SKM-1 treated with dmso at 0.1 percent for 144 hours (cell line): ENCODE results near the gene TSPAN31.
"Not testable (repeated sequence)": the region's sequence is repeated elsewhere in the genome, so short reads cannot be mapped to it uniquely, and the experiment has no call there.

Experiments
- DNase-seq: peaks from one replicate; lab custom pipeline; 2025; ENCODE audit not compliant: unreplicated experiment; lab: John Stamatoyannopoulos, UW

Gene TSPAN31

DNA sequence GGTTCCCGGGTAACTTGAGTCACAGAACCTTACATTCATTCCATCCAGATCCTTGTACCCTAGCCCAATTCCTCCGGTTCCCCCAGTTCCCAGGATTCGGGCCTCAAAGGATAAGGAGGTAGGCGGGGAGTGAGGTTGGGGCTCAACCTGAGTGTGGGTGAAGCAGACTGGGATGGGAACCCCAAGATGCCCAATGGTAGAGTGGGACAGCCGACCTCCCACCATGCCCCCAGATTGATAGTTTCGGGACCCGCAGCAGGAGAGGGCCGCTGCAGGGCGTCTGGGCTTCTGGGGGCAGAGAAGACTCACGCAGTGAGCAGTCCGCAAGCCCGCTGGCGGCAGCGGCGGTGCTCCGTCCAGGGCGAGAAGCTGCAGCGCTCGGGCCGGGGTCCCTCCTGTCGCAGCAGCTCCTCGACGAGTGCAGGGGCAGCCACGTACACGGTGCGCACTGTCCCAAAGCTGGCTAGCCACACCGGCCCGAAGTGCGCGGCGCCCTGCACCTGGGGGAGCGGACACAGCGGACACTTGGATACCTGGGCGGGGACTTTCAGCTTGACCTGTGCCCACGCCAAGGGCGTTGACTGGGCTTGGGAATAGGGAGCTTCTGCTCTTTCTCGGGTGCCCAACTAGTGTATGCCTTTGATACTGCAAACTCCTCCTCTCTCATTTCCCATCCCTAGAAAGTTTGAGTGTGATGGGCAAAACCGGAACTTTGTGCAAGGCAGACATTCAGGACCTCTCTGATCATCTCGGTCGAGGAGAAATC lies 21.0 kb downstream of the TSPAN31 start:
- no peak for DNase-seq

DNA sequence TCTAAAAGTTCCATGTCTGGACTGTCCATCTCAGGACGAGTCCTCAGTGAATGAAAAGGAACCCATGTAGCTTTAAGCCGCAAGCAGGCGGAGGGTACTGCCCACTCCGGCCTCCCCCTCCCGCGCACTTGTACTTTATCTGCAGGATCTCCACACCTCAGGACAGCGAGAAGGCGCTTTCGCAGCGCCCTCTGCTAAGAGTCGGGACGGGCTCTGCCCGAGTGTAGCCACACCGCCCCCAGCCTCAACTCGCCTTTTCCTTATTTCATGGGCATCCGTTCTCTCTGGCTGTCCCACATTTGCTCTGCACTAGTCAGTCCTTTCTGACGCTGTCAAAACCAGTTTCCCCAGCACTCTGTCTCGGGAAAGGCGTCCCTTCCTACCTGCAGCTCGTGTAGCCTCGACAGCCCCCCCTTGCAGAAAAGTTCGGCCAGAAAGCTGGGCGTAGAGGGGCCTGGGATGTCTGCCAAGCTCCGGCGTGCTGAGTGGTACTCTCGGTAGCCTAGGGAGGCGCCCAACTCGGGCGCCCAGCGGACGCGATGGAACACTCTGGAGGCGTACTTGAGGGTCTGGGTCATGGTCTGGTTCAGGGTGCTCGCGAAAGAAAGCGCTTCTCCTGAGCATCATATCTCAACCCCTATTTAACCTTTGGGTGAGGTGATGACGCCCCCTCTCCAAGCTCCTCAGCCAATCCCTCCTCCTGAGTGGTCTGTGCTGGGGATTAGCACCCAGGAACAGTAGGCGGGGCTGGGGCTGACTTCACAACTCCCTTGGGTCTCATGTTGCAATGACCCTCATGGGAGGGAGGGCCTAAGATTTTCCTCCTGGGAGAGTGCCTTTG lies 21.8 kb downstream of the TSPAN31 start, which contains the start of gene CYP27B1:
Gene CYP27B1 (minus strand): TSS at position 615 of the 841 bp plus-strand sequence. CDS start 37 bp downstream, at position 578.
- DNase-seq: no peak

DNA sequence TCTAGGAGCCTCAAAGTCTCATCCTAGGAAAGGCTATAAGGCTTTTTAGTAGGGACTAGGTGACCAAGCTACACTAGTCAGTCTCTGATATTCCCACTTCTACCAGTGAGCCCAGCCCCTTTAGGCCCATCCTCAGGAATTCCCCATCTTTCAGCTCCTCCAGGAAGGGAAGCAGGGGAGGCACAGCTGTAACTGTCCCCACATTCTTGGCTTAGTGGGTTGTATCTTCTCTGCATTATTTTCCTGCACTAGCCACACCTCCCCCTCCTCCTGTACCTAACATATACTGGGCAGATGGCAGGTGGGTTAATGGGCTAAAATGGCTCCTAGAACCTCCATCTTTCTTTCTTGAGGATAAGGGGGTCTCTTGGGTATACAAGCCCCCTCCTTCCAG lies 22.5 kb downstream of the TSPAN31 start:
- no peak for DNase-seq

DNA sequence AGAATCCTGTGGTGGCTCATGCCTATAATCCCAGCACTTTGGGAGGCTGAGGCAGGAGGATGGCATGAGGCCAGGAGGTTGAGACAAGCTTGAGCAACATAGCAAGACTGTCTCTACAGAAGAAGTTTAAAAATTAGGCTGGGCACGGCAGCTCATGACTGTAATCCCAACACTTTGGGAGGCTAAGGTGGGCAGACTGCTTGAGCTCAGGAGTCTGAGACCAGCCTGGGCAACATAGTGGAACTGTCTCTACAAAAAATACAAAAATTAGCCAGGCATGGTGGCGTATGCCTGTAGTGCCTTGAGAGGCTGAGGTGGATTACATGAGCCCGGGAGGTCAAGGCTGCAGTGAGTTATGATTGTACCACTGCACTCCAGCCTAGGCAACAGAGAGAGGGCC lies 23.0 kb downstream of the TSPAN31 start:
- no peak for DNase-seq

DNA sequence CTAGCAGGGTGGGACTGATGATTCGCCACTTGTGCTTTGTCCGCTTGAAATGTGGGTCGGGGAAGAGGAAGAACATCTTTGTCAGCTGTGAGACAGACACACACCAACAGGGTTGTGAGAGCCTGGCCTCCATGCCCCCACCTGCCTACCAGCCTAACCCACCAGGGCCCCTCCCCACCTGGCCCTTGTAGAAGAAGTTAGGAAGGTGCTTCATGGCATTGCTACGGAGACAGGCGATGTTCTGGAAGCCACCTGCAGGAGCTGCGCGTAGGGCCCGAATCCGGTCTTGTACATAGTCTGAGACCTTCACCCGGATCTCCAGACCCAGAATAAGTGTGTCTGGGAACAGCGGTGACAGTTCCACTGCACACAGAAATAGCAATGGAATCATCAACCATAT lies 24.8 kb downstream of the TSPAN31 start:
- no peak for DNase-seq

DNA sequence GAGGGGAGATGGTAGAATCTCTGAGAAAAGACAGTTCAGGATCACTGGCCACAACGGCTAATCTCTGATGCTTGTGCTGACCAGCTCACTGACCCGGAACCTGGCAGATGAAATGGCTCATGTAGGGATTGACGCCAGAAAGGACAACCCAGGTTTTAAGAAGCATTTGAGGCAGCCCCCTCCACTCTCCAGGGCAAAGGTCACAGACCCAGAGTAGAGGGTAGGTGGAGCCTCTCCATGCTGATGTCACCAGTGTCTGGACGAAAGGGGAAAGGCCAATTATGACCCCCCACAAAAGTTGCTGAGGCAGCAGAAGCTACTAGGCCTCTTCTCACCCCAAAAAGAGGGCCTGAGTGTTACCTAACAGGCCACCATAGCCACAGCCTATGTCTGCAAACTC lies 25.9 kb downstream of the TSPAN31 start:
- DNase-seq: no peak

DNA sequence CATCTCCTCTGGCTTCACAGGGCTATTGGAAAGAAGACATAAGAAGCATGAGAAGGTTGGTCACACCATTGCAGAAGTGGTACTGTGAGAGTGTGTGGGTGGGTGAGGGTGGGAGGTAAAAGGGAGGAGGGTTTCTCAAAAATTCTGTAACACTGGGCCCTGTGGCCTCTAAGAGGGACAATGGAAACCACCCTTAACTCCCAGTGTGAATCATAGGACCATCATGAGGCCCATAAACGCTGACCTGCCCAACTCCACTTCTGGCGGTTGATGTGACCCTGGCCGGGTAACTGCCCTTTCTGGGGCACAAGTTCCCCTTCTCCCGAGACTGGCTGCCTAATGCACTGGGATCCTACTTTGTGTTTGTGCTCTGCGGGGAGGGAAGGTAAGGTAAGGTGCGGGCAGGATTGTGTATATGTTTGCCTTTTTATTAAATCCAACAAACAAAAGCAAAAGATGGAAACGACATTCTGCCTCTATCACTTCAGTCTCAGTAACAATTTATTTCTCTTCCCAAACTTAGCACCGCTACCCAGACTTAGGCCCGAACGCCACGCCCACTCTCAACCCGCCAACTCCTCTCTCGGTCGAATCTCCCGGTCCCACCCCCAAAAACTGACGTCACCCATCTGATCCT lies 26.5 kb downstream of the TSPAN31 start:
- DNase-seq: peak; percentile 65

DNA sequence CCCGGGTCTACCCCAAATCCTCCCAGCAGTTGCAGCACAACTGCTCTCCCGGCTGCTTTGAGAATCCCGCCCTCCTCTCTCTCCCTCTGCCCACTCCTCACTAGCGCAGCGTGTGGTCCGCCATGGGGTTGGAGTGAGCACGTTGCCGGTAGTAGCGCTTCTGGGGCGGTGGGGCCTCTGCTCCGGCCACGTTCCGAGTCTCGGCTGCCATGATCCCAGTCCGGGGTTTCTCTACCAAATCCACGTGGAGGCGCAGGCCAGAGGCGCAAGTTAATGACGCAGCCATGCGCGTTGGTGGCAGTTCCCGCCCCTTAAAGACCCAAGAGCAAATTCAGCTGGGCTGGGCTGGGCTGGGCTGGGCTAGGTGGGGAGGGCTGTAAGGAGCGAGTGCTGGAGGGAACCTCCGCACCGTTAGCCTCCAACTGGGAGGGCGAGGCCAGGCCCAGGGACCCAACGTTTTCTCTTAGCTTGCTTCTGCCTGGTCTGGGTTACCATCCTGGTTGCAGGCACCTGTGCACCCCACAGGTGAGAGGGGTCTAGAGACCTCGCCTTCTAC lies 27.1 kb downstream of the TSPAN31 start, which contains the start of gene METTL1:
Gene METTL1 (minus strand): TSS at position 233 of the 556 bp plus-strand sequence. CDS start 22 bp downstream, at position 211.
- peak; percentile 78 for DNase-seq

DNA sequence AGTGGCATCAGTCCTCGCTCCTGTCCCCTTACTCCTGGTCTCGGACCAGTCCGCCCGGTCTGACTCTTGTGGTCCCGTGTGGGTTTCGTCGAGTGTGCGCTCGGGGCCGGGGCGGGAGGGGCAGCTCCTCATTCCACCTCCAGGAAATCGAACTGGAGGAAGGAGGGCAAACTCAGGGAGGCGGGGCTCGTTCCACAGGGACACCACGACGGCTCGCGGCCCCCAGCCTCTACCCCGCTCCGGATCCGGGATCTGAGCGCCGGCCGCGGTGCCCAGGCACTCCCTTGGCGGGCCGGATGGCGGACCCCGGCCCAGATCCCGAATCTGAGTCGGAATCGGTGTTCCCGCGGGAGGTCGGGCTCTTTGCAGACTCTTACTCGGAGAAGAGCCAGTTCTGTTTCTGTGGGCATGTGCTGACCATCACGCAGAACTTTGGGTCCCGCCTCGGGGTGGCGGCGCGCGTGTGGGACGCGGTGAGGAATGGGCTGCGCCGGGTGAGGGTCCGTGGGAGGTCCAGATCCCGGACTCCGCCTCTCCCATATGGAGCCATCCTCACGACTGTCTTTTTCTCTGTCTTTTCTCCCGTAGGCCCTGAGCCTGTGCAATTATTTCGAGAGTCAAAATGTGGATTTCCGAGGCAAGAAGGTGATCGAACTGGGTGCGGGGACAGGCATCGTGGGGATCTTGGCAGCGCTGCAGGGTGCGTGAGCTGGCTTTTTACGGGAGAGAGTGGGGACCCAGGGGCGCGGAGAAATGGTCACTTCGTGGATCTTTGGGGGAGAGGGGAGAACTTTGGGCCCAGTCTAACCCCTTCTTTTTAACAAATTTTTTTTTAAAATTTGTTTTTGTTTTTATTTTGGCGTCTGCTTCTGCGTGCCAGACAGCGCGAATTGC lies 27.8 kb downstream of the TSPAN31 start, which contains the start of gene EEF1AKMT3:
Gene EEF1AKMT3 (plus strand): TSS at position 186 of the 894 bp plus-strand sequence. CDS start 111 bp downstream, at position 297.
- DNase-seq: no peak

DNA sequence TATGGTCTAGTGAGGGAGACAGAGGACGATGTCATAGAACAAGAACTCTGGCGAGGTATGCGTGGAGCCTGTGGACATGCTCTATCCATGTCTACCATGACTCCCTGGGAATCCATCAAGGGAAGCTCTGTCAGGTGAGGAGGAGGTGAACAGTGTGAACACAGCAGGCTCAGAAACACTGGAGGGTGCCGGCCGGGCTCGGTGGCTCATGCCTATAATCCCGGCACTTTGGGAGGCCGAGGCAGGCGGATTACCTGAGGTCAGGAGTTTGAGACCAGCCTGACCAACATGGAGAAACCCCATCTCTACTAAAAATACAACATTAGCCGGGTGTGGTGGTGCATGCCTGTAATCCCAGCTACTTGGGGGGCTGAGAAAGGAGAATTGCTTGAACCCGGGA lies 29.8 kb downstream of the TSPAN31 start:
- not testable (repeated sequence) for DNase-seq

DNA sequence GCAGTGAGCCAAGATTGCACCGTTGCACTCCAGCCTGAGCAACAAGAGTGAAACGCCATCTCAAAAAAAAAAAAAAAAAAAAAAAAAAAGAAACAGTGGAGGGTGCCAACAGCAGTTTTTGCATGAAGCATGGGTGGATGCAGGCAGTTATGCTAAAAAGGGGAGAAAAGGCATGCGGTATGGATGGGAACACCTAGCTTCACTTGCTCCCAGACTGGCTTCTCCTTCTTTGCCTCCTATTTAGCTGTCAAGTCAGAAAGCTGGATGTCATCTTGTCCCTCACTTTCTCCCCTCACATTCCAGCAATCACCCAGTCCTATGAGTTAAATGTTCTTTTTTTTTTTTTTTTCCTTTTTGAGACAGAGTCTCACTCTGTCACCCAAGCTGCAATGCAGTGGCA lies 30.2 kb downstream of the TSPAN31 start:
- no peak for DNase-seq

DNA sequence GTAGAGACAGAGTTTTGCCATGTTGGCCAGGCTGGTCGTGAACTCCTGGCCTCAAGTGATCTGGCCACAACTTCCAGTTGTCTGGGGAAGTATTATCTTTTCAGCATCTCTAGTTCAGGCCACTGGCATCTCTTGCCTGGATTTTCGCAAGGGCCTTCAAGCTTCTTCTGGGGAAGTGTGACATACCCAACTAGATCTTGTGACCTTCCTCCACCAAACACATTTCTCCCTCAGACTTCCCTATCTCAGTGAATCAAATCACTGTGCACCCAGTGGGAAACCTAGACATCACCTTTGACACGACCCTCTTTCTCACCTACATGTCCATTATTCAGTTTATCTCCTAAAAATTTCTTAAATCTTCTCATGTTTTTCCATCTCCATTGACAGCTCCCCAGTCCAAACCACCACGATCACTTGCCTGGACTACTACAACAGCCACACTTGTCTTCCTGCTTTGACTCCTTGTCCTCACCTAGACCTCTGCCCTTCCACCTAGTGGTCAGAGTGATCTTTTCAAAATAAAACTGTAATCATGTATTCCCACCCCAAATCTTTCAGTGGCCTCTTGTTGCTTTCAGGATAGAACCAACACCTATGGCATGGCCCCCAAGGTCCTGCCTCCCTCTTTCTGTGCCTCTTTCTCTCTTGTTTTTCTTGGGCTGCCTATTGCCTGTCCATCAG lies 30.9 kb downstream of the TSPAN31 start:
- peak; percentile 36 for DNase-seq

DNA sequence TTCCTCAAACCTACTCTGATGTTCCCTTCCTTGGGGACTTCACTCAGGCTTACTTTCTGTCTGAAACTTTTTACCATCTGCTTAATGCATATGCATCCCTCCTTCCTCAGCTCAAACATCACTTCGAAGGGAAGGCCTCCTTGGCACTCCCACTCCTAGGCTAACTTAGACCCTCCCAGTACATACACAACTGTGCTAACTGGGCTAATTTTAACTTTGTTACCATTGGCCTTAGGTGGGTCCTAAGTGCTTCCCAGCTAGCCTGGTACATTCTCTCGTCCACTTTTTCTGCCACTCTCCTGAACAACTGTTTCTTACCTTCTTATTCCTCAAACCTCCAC lies 31.4 kb downstream of the TSPAN31 start:
- no peak for DNase-seq

DNA sequence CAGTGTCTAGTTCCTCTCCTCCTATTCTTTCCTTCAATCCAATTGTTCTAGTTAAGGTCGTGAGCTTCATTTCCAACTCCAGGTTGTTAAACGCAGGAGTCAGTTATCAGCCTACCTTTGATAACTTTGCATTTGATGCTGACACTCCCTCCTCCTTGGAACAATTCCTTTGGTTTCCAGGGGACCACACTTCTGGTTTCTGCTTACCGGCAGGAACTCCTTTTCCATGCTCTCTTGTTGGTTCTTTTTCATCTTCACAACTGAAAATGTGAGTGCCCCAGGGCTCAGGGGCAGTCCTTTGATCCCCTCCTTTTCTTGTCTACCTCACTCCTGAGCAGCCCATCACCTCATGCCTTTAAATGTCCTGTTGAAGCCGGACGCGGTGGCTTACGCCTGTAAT lies 32.5 kb downstream of the TSPAN31 start:
- no peak for DNase-seq

DNA sequence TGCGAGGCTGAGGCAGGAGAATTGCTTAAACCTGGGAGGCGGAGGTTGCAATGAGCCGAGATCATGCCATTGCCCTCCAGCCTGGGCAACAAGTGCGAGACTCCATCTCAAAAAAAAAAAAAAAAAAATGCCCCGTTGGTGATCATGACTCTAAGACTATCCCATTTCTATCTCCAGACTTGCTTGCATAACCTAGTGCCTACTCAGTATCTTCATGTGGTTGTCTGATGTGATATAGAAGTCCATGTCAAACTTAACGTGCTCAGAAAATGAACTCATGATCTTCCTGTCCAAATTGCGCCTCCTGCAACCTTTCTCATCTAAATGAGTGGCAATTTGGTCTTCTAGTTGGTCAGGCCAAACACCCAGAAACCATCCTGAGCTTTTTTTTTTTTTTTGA lies 33.1 kb downstream of the TSPAN31 start:
- DNase-seq: no peak

DNA sequence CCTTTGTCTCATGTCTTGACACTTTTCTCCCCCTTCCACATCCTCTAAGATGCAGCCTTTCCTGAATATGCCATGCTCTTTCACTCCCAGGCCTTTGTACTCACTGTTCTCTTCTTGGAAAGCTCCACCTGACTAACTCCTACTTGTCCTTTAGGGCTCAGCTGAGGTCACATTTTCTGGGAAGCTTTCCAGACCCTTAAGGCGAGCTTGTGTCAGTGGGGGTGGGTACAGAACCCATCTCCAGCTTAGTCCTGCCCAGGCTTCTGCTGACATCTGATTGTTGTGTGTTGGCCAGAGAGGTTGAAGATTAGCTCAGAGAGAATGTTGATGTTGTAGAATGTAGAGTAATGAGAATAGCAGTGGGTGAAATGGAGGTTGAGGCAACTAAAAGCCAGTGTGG lies 34.9 kb downstream of the TSPAN31 start:
- DNase-seq: no peak

DNA sequence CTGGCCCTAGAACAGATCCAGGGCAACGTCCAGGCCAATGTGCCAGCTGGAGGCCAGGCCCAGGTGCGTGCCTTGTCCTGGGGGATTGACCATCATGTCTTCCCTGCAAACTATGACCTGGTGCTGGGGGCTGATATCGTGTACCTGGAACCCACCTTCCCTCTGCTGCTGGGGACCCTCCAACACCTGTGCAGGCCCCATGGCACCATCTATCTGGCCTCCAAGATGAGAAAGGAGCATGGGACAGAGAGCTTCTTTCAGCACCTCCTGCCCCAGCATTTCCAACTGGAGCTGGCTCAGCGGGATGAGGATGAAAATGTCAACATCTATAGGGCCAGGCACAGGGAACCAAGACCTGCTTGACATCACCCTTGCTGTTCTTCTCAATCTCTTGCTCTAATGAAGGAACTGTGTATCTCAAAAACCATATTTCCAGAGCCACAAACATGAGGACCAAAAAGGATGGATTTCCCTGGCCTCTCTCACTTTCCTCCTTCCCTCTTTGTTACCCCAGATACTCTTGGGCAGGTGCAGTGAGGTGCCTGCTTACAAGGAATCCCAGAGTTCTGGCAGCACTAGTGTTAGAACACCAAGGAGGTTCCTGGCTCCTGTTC lies 35.6 kb downstream of the TSPAN31 start:
- no peak for DNase-seq

DNA sequence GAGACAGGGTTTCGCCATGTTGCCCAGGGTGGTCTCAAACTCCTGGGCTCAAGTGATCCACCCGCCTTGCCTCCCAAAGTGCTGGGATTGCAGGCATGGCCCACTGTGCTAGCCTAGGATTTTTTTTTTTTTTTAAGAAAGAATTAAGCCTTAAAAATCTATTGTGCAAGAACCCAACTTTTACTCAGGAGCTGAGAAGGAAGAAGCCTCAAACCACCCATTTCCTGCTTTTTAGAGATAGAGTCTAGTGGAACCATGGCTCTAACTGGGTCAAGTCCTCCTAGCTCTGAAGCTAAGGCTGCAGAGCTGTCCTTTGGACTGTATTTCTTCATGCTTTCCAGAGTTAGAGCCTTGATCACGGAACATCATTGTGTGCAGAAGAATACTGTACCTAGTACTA lies 36.4 kb downstream of the TSPAN31 start:
- DNase-seq: peak; percentile 49

DNA sequence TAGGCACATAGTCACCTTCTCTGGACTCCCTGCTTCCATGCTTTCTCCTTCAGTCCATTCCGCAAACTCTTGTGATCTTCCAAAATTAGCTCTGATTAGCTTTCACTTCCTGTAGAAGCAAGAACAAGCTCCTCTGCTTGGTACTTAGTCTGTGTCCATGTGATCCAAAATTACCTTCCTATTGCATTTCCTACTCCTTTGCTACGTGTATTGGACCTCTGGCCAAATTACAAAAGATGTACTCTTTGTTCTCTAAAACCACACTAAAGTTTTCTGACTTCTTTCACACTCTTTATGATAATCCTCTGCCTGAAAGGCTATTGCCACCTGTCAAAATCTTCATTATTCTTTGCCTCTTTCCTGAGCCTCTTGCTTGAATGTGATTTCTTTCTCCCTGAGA lies 37.0 kb downstream of the TSPAN31 start:
- no peak for DNase-seq
